Nephron (organoid): ENCODE data around the gene C5orf15.
A peak's percentile ranks its signal among the peaks of the same experiment; 100 is the strongest.

Experiments
- H3K27ac Mint-ChIP-seq, 3 experiments: 2 replicates each; pipeline ENCODE4 v1.8.0; 2020; ENCODE audit warnings: mixed read lengths in 3 of 3, mild to moderate bottlenecking in 2 of 3, moderate library complexity in 1 of 3
- H3K27me3 Mint-ChIP-seq: 2 replicates; pipeline ENCODE4 v1.8.0; 2021; ENCODE audit warnings: low read depth, mild to moderate bottlenecking, moderate library complexity, mixed read lengths
- H3K36me3 Mint-ChIP-seq: 2 replicates; pipeline ENCODE4 v1.8.0; 2020; ENCODE audit warnings: low read depth, mixed read lengths
- H3K4me1 Mint-ChIP-seq: 2 replicates; pipeline ENCODE4 v1.8.0; 2020; ENCODE audit warnings: mixed read lengths
- H3K4me3 Mint-ChIP-seq, 3 experiments: 2 replicates each; pipeline ENCODE4 v1.8.0; 2020; ENCODE audit warnings: mild to moderate bottlenecking in 3 of 3, mixed read lengths in 3 of 3, moderate library complexity in 2 of 3
- H3K9me3 Mint-ChIP-seq: 2 replicates; pipeline ENCODE4 v1.8.0; 2020; ENCODE audit warnings: mixed read lengths
- TF ChIP-seq, protein P1 (sequence below), 3 experiments: fragments of 200-600 bp; sonication (generic); IDR thresholded peaks; one replicate each; pipeline ENCODE4 v1.5.0; 2021; ENCODE audit warnings: antibody characterized with exemption in 3 of 3; ENCODE audit not compliant: unreplicated experiment in 3 of 3

C5orf15 gene

DNA sequence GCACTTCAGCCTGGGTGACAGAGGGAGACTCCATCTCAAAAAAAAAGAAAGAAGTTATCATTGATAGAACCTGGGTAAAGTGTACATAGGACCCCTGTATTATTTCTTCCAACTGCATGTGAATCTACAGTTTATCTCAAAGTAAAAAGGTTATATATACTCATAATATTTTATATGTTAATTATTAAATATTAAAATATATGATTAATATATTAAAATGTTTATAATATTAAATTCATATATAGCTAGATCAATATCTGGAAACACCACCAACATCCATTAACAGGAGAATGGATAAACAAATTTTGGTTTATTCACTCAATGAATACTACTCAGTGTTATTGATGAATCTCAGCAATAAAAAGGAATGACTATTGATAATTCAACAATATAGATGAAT, 19.7 kb downstream of the C5orf15 start:
- Mint-ChIP-seq H3K36me3 (peaks cover 3% of the 10 kb centered on the region), H3K4me1 (peaks cover 13% of the 10 kb centered on the region), H3K4me3 (no peak overlapping the region), H3K27me3 (peaks cover 31% of the 10 kb centered on the region), H3K27ac (no peak overlapping the region), H3K9me3 (no peaks in the 10 kb centered on the region)
- TF ChIP-seq, protein P1, sequence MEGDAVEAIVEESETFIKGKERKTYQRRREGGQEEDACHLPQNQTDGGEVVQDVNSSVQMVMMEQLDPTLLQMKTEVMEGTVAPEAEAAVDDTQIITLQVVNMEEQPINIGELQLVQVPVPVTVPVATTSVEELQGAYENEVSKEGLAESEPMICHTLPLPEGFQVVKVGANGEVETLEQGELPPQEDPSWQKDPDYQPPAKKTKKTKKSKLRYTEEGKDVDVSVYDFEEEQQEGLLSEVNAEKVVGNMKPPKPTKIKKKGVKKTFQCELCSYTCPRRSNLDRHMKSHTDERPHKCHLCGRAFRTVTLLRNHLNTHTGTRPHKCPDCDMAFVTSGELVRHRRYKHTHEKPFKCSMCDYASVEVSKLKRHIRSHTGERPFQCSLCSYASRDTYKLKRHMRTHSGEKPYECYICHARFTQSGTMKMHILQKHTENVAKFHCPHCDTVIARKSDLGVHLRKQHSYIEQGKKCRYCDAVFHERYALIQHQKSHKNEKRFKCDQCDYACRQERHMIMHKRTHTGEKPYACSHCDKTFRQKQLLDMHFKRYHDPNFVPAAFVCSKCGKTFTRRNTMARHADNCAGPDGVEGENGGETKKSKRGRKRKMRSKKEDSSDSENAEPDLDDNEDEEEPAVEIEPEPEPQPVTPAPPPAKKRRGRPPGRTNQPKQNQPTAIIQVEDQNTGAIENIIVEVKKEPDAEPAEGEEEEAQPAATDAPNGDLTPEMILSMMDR (IDR thresholded peaks at IDR 0.05; ENCODE audit: unreplicated experiment in 3 of 3), result no peak

DNA sequence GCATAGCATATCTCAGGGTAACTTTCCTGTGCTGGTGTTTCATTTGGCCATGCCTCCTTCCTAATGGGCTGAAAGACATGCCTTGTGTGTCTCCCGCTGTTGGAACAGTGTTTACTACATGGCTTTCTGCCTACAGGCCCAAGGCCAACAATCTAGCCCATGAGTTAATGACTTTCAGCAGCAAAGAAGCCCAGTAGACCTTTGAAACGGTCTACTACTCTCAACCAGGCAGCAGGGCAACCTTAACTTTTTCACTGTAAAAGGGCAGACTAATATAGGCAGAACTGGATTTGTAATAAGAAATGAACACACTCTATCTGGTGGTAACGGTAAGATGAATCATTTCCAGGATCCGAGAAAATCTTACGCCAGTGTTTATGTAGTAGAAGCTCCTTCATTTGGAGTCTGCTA, 21.0 kb downstream of the C5orf15 start:
- H3K4me1 Mint-ChIP-seq, result peaks cover 13% of the 10 kb centered on the region
- H3K36me3 Mint-ChIP-seq, result no peaks in the 10 kb centered on the region
- TF ChIP-seq, protein P1 (IDR thresholded peaks at IDR 0.05; ENCODE audit: unreplicated experiment in 3 of 3), result no peak

DNA sequence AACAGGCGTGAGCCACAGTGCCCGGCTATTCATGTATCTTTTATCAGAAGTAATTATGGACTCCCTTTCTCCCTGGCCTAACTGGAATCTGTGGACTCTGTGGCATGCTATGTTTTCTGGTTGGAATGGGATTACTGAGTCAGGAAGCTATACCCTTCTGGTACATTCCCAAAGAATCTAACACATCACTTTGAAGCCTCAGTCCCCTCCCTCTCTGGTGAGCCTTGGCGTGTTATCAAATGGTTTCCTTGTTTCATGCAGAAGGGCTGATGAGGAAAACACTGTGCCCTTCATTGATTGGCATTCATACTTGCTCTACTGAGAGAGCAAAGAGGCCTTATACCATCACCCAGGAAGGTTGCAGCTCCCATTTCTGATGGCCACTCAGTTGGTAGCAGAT, 22.9 kb downstream of the C5orf15 start:
- H3K4me3 Mint-ChIP-seq, result no peak overlapping the region
- H3K27me3 Mint-ChIP-seq, result peaks cover 28% of the 10 kb centered on the region
- no peaks in the 10 kb centered on the region for H3K36me3 Mint-ChIP-seq
- peak overlapping the region in 1 of 3 experiments; percentile 23 for H3K27ac Mint-ChIP-seq
- H3K9me3 Mint-ChIP-seq, result no peaks in the 10 kb centered on the region
- peaks cover 13% of the 10 kb centered on the region for H3K4me1 Mint-ChIP-seq
- TF ChIP-seq, protein P1 (IDR thresholded peaks at IDR 0.05; ENCODE audit: unreplicated experiment in 3 of 3), result no peak

More for the DNA sequence above, 21.0 kb downstream of the C5orf15 start:
- Mint-ChIP-seq H3K9me3 (no peaks in the 10 kb centered on the region), H3K27me3 (peaks cover 31% of the 10 kb centered on the region), H3K27ac (peak overlapping the region in 1 of 3 experiments; percentile 41), H3K4me3 (no peak overlapping the region)

DNA sequence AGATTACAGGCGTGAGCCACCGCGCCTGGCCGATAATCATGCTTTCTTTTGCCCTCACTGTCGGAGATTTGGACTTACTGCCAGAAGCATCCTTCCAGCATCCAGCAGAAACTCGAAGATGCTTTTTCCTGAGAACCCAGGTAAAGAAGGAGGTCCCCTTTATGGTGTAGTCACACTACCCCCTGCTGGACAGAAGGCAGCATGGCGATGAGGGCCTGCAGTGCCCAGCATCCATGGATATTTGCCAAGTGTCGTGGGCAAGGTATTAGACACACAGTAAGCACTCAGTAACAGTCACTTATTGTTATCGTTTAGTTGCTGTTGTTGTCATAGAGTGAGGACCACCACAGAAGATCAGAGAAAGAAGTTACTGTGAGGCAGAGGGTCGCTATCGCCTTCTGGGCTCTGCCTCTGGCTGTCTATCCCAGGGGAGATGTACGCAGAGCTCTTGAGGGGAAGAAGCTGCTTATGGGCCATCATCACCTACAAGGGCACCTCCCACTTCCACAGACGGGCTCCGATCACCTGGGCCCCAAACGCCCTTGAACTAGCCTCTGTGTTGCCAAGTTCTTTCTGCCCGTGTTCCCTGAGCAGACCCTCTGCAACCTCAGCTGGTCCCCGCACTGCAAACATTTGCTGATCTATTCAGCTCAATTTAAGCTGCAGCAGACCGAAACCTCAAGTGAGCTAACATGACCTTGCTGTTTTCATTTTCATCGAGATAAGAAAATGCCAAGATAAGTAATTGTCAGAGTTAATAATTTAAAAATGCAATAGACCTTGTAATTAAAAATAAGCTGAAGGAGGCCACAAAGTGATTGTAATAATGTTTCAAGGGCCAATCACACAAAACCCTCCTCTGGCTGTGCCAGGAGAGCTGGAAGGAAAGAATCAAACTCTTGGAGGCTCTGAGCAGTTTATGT, 23.9 kb downstream of the C5orf15 start:
- H3K9me3 Mint-ChIP-seq, result no peaks in the 10 kb centered on the region
- peak overlapping the region; percentile 1 to 72 (median 35) for H3K27ac Mint-ChIP-seq
- peaks cover 28% of the 10 kb centered on the region for H3K27me3 Mint-ChIP-seq
- H3K4me3 Mint-ChIP-seq, result no peak overlapping the region
- H3K4me1 Mint-ChIP-seq, result peaks cover 13% of the 10 kb centered on the region
- TF ChIP-seq, protein P1 (IDR thresholded peaks at IDR 0.05; ENCODE audit: unreplicated experiment in 3 of 3), result peak; percentile 60 to 80 (median 78)
- no peaks in the 10 kb centered on the region for H3K36me3 Mint-ChIP-seq

DNA sequence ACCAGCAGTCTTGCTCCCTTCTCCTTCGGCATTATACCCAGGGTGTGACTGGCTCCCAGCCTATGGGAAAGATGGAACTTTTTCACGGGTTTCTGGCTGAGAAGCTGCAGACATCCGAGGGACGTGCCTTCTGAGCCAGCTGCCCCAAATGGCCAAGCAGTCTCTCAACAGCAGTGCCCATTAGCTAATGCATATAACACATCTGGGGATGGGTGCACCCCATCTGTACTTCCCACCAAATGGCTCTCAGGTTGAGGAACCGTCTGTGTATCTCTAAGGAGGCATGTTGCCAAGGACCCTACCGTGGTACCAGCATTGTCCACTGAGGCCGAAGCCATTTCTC, 25.0 kb downstream of the C5orf15 start:
- H3K36me3 Mint-ChIP-seq, result no peaks in the 10 kb centered on the region
- peaks cover 28% of the 10 kb centered on the region for H3K27me3 Mint-ChIP-seq
- H3K9me3 Mint-ChIP-seq, result no peaks in the 10 kb centered on the region
- no peak overlapping the region for H3K4me3 Mint-ChIP-seq
- no peak overlapping the region for H3K27ac Mint-ChIP-seq
- TF ChIP-seq, protein P1 (IDR thresholded peaks at IDR 0.05; ENCODE audit: unreplicated experiment in 3 of 3), result no peak
- H3K4me1 Mint-ChIP-seq, result peaks cover 21% of the 10 kb centered on the region
